ENCODE data around the gene ARSG. TPM values are rescaled to one million over a fixed set of nuclear protein-coding genes. Genes with fewer than 3 reads are reported as not detected.

ARSG gene
- total and polyA plus RNA-seq, 10 of the 15 experiments (the other 5 are each of a cell fraction or from before 2014, with no cell fraction given): 2.9 to 13.5 (median 7.6) TPM

- intact Hi-C loops (cut with micrococcal nuclease; ENCODE audit: unreplicated experiment) (no loop called here), in situ Hi-C loops (cut with MboI) (loop anchor here (5.0 to 10.0 kb wide), 3 partner anchors 175 to 505 kb away; partner anchors contain the start of gene WIPI1)
- Histone ChIP-seq H3K4me3 (no peak overlapping the region), H3K27me3 (replicated peaks in 1 of 2; ENCODE audit: control insufficient read depth in 2 of 2, insufficient read depth in 2 of 2, low read length in 1 of 2) (no peaks in the 10 kb centered on the region), H2AFZ (ENCODE audit: control insufficient read depth, low read depth, low read length) (no peak overlapping the region), H3K9ac (ENCODE audit: control insufficient read depth, insufficient read depth, low read length) (no peak overlapping the region), H3K79me2 (ENCODE audit: control insufficient read depth, insufficient read depth, low read length) (no peaks in the 10 kb centered on the region), H4K20me1 (ENCODE audit: control insufficient read depth, insufficient read depth) (no peaks in the 10 kb centered on the region), H3K27ac (ENCODE audit: control insufficient read depth, insufficient read depth) (no peak overlapping the region), H3K9me3 (replicated peaks; ENCODE audit: control insufficient read depth, insufficient read depth, low read length) (no peaks in the 10 kb centered on the region), H3K4me1 (ENCODE audit: control insufficient read depth, insufficient read depth, low read length) (peaks cover 7% of the 10 kb centered on the region; the same call in 1 of the 2 replicates), H3K36me3 (ENCODE audit: control insufficient read depth in 2 of 2, insufficient read depth in 2 of 2, low read length in 1 of 2) (peaks cover 0 to 2% of the 10 kb centered on the region in 2 experiments; a peak in 3 of 4 replicates), H3K4me2 (ENCODE audit: control insufficient read depth, insufficient read depth) (no peak overlapping the region; the same call in 1 of the 2 replicates)
- SMC1A ChIA-PET (ENCODE audit: uncharacterized antibody, unreplicated experiment): interaction anchor here (0.7 to 9.7 kb wide), 7 partner anchors 11 to 278 kb away, joined by 3 to 163 read pairs (median 6); partner anchors contain the start of genes AMZ2 and WIPI1
- ATAC-seq (no peak), DNase-seq (ENCODE audit: low read depth, low spot score) (no peak), FAIRE-seq (no peak)
- BruUV-seq (replicated peaks): no TSS peak
- CTCF ChIA-PET: interaction anchor here (0.6 to 9.8 kb wide), 13 partner anchors 24 to 229 kb away, joined by 3 to 119 read pairs (median 7); partner anchors contain the start of gene WIPI1
- WGBS (ENCODE audit: insufficient coverage, insufficient replicate concordance, low lambda C conversion rate, missing lambda C conversion rate): 87% methylated on average over 9 of the region's 9 CpGs
- RAD21 ChIA-PET (ENCODE audit: unreplicated experiment): interaction anchor here (1.1 to 2.2 kb wide), 8 partner anchors 12 to 202 kb away, joined by 3 to 15 read pairs (median 5); partner anchors contain the start of genes AMZ2 and WIPI1
- POLR2A ChIA-PET: interaction anchor here (0.6 to 1.9 kb wide), 5 partner anchors 11 to 82 kb away, joined by 3 to 19 read pairs (median 4); partner anchors contain the start of gene AMZ2
- TF ChIP-seq HDGF (IDR thresholded peaks at IDR 0.05) (no peak), CBFB (IDR thresholded peaks at IDR 0.05; ENCODE audit: low read depth) (no peak), ZBTB11 (CRISPR knock-in tag; IDR thresholded peaks at IDR 0.05) (no peak), SKIL (IDR thresholded peaks at IDR 0.05; ENCODE audit: low read depth, poor library complexity, severe bottlenecking) (no peak), POU2F2 (IDR thresholded peaks at IDR 0.05; ENCODE audit: borderline replicate concordance, low read depth, low read length) (no peak), TAF1 (IDR thresholded peaks at IDR 0.05; ENCODE audit: borderline replicate concordance, low read depth, low read length) (no peak), IRF3 (IDR thresholded peaks at IDR 0.05) (no peak), NRF1 (conservative IDR thresholded peaks at IDR 0.05; ENCODE audit: low read depth, low read length) (no peak), ATF7 (IDR thresholded peaks at IDR 0.05; ENCODE audit: low read depth) (no peak), ZNF687 (IDR thresholded peaks at IDR 0.05) (no peak), SUPT20H (IDR thresholded peaks at IDR 0.05; ENCODE audit: borderline replicate concordance, control insufficient read depth, low read depth, low read length) (no peak), LARP7 (IDR thresholded peaks at IDR 0.05) (no peak)
These were observed 31.1 kb upstream of the ARSG start for GRCh38 chr17:68260051-68260762.
